Measurements from ENCODE around the gene LDHAL6A. TPM values are rescaled to one million over a fixed set of nuclear protein-coding genes. Genes with fewer than 3 reads are reported as not detected.

Gene LDHAL6A
- polyA plus RNA-seq, 3 donors, result not detected

DNA sequence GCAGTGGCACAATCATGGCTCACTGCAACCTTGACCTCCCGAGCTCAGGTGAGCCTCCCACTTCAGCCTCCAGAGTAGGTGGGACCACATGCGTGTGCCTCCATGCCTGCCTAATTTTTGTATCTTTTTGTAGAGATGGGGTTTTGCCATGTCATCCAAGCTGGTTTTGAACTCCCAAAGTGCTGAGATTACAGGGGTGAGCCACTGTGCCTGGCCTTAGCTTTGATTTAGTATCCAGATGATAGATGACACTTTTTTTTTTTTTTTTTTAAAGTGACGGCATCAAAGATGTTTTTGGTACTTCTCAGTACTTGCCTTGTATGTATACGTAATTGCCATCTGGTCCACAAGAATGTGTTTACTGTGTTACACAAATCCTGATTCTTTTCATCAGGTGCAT, 23.4 kb downstream of the LDHAL6A start:
- no peak overlapping the region for H3K27ac ChIP-seq (ENCODE audit: low read depth, low read length)
- 97% methylated on average over 4 of the region's 4 CpGs for WGBS, 3 donors

DNA sequence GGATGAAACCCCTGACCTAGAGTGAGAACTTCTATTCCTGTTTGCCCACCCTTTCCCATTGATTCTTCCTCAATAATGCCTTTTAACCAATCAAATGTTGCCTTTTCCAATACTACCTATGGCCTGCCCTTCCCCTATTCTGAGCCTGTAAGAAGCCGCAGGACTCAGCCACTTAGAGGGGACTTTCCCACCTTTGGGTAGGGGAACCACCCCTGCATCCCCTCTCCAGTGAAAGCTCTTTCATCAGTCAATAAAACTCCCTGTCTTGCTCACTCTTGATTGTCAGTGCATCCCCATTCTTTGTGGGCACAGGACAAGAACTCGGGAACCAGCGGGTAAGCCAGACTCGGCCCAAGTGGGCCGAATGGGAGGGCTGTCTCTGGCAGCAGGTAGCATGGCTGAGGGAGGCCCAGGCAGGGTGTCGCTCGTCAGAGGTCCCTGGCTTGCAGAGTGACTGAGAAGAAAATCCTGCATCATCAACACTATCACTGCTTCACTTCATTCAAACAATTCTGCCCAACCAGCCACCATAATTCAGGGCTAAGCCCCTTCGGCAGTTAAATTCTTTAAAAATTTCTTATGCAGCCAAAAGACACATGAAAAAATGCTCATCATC, 30.4 kb downstream of the LDHAL6A start:
- H3K27ac ChIP-seq (ENCODE audit: low read depth, low read length), result no peak overlapping the region
- 96 to 97% (median 97%) methylated on average over 8 of the region's 8 CpGs for WGBS, 3 donors

GRCh38 chr11:18490319-18490718, 34.7 kb downstream of the LDHAL6A start:
- no peak overlapping the region for H3K27ac ChIP-seq (ENCODE audit: low read depth, low read length)
- 83 to 89% (median 85%) methylated on average over 1 of the region's 1 CpG for WGBS, 3 donors

GRCh38 chr11:18490736-18491485, 35.3 kb downstream of the LDHAL6A start:
- WGBS, 3 donors, result 90 to 95% (median 92%) methylated on average over 15 of the region's 15 CpGs
- H3K27ac ChIP-seq (ENCODE audit: low read depth, low read length), result no peak overlapping the region

- 90 to 99% (median 93%) methylated on average over 2 of the region's 2 CpGs for WGBS, 3 donors
- no peak overlapping the region for H3K27ac ChIP-seq (ENCODE audit: low read depth, low read length)
Measured at GRCh38 chr11:18491924-18492323, 36.3 kb downstream of the LDHAL6A start.

DNA sequence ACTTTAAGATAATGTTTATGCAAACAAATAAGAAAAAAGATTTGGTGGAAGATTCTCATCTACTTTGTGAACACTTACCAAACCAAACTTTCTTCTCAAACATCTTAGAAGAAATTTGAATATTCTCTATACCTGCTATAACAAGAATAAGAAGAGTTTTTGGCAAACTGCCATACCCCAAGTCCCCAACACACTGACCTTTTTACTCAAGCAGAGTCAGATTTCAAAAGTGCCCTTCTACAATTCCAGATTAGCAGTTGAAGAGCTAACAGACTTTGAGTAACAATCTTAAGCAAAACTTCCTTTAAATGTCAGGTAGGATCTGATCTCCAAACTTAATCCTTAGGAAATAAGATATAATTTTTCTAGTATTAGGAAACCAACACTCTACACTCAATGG, 37.2 kb downstream of the LDHAL6A start:
- H3K27ac ChIP-seq (ENCODE audit: low read depth, low read length), result no peak overlapping the region

DNA sequence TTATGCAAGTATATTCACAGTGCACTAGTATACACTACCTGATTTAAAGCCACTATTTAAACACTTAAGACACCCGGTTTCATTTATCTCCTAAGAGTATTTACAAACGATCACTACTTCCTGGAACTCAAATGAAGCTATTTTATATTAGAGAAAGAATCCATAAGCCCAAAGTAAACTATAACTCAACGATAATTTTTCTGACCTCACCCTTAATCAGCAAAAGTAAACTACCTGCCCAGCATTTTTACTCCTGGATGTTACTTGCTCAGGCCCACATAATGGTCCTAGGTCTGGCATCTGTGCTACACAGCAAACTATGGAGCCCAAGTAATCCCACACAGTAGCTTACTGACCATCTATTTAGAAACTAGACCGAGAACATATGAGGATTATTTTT, 37.7 kb downstream of the LDHAL6A start:
- H3K27ac ChIP-seq (ENCODE audit: low read depth, low read length), result no peak overlapping the region
- 43 to 90% (median 85%) methylated on average over 4 of the region's 4 CpGs for WGBS, 3 donors

- H3K27ac ChIP-seq (ENCODE audit: low read depth, low read length), result no peak overlapping the region
Measured at GRCh38 chr11:18495271-18495670, 39.6 kb downstream of the LDHAL6A start.

- WGBS, 3 donors, result 89 to 96% (median 92%) methylated on average over 4 of the region's 4 CpGs
- no peak overlapping the region for H3K27ac ChIP-seq (ENCODE audit: low read depth, low read length)
Measured at GRCh38 chr11:18495703-18496102, 40.0 kb downstream of the LDHAL6A start.

DNA sequence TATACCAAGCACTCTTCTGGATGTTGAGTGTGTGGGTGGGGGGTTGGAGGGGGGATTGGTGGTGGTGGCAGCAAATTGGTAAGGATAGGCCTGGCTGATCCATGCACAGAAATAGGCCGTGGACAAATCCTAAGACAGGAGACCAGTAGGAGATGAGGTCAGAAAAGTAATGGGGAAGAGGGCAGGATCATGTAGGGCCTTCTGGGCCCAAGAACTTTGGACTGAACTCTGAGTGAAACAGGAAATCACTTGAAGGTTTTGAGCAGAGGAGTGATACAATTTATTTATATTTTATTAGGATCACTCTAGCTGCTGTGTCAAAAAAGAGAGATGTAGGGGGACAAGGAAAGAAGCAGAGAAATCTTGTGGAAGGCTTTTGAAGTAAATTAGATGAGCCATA, 42.4 kb downstream of the LDHAL6A start:
- no peak overlapping the region for H3K27ac ChIP-seq (ENCODE audit: low read depth, low read length)

DNA sequence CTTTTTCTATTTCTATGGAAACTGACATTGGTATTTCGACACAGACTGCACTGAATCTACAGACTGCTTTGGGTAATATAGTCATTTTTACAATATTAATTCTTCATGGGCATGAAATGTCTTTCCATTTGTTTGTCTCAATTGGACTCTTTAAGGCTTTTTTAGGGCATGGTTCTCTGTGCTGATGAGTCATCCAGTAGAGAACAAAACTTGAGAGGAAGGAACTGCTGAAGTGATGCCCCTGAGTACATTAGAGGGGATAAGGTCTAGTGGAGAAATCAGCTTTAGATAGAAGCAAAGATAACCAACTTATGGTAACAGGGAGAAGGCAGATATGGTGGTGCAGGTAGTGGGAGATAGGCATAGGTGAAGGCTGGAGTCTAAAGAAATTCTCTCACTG, 46.0 kb downstream of the LDHAL6A start:
- H3K27ac ChIP-seq (ENCODE audit: low read depth, low read length), result no peak overlapping the region
- WGBS, 3 donors, result 98 to 100% (median 99%) methylated on average over 1 of the region's 1 CpG

More for the DNA sequence above, 42.4 kb downstream of the LDHAL6A start:
- WGBS, 3 donors, result 83 to 95% (median 83%) methylated on average over 1 of the region's 1 CpG

GRCh38 chr11:18502352-18502751, 46.7 kb downstream of the LDHAL6A start:
- H3K27ac ChIP-seq (ENCODE audit: low read depth, low read length), result no peak overlapping the region

- 66 to 95% (median 79%) methylated on average over 3 of the region's 3 CpGs for WGBS, 3 donors
- no peak overlapping the region for H3K27ac ChIP-seq (ENCODE audit: low read depth, low read length)
Measured at GRCh38 chr11:18521122-18521521, 65.5 kb downstream of the LDHAL6A start.

DNA sequence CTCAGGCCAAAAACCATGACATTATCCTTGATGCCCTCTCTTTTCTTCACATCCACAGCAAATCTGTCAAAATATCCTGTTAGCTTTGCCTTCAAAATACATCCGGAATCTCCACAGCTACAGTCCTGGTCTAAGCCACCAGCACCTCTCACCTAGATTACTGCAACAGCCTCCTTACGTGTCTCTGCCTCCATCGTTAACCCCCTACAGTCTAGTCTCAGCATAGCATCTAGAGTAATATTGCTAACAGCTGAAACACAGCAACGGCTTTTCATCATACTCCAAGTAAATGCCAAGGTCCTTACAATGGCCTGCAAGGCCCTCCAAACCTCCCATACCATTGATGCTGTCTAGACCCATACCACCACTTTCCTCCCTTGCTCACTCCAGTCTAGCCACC, 66.7 kb downstream of the LDHAL6A start:
- no peak overlapping the region for H3K27ac ChIP-seq (ENCODE audit: low read depth, low read length)
- 60 to 73% (median 61%) methylated on average over 4 of the region's 4 CpGs for WGBS, 3 donors

GRCh38 chr11:18523084-18523483, 67.4 kb downstream of the LDHAL6A start:
- H3K27ac ChIP-seq (ENCODE audit: low read depth, low read length), result no peak overlapping the region
- WGBS, 3 donors, result 84 to 90% (median 85%) methylated on average over 3 of the region's 3 CpGs

DNA sequence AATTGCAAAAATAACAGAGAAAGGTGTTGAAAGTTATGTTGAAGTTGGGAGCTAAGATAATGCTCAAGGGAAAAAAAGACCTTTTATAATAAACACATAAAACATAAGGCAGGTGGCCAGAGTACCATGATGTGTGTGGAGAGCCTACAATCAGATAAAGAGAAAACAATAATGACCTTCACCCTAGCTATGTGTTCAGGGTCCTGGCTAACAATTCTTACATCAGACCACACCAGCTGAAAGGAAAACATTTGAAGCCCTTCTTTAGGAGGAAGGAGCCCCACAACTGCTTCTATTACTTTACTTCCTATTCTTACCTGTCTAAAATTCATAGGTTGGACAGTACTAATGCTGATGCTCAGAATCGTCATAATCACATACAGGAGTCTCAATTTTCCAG, 68.6 kb downstream of the LDHAL6A start:
- no peak overlapping the region for H3K27ac ChIP-seq (ENCODE audit: low read depth, low read length)
- 63 to 93% (median 83%) methylated on average over 1 of the region's 1 CpG for WGBS, 3 donors

DNA sequence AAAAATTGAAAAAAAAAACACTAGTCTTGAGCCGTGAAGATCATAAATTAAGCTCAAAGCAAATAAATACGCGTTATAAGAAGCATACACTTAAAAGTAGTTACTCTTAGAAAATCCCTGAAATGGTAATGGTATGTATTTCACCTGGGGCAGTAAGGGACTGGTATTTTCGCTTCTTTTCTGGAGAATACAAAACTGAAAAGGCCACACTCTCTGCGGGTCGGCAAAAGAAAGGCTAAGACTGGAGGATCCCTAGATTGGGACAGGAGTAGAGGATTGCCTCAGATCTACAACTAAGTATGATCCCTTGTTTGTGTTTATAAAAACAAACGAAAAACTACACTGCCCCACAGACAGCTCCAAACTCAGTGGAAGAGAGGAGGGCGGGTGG, 70.5 kb downstream of the LDHAL6A start:
- no peak overlapping the region for H3K27ac ChIP-seq (ENCODE audit: low read depth, low read length)
- 0 to 1% (median 1%) methylated on average over 8 of the region's 8 CpGs for WGBS, 3 donors

DNA sequence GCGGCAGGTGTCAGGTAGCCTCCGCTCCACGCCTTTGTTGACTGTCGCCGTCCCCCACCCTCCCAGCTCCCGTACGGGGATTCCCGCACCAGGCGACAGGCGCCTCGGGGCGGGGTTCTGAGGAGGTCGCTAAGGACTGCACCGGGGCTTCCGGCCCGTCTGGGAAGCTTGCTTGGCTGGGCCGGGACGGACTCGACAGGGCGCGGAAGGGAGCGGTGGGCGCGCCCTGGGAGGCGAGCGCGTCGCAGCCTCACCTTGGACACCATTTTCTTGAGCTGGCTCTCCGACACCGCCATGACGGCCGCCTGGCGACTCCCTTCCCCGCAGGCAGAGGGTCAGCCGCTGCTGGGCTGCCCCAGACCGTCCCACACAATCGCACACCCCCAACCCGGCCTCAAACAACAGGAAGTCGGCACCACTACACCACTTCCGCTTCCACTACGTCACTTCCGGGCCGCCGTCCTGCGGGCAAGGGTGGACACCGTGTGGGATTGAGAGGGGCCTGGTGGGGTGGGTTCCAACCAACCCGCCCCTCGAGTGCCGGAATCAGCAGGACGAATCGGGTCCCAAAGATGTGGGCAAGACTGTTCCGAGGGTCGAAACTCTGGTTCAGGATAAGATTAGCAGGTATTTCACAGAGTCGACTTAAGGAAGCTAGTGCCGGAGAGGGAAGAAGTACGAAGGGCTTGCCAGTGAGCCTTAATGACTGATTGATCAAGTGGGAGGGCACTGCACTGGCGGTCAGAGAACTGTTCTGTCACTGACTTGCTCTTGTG, 71.1 kb downstream of the LDHAL6A start, which contains the start of gene TSG101:
TSG101 (minus strand) TSS at position 422 of the 776 bp plus-strand sequence; CDS start at position 296, 126 bp downstream.
- 0 to 1% (median 0%) methylated on average over 31 to 57 of the region's 57 CpGs for WGBS, 3 donors

DNA sequence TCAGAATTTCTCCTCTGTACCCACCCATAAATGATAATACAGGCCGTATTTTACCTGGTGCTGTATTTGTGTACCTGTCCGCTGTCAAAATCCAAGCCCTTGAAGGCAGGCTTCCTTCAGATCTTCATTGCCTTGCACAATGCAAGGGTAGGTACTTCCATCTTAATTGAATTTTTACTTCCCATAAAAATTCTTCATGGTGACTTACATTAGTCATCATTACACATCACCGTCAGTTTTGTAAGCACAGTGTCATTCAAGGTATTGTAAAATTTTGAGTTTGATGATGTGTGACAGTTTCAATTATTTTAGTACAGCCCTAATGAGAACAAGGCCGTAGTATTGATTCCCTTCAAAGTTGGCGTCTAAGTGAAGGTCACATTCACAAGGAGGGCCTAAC, 71.9 kb downstream of the LDHAL6A start:
- H3K27ac ChIP-seq (ENCODE audit: low read depth, low read length), result no peak overlapping the region
- 15 to 47% (median 43%) methylated on average over 5 of the region's 5 CpGs for WGBS, 3 donors

More for the DNA sequence above, 71.1 kb downstream of the LDHAL6A start, which contains the start of gene TSG101:
- H3K27ac ChIP-seq (ENCODE audit: low read depth, low read length), result peak within 1 kb of the TSS; percentile 86

Data from adipose tissue (tissue), 3 donors.